Nucleus accumbens (tissue), 56 donors: ENCODE results near the gene CEBPG.

Source experiments
- DNase-seq, 56 donors: peaks; one replicate each; lab custom pipeline; 2025; lab: John Stamatoyannopoulos, UW

The CEBPG gene

DNA sequence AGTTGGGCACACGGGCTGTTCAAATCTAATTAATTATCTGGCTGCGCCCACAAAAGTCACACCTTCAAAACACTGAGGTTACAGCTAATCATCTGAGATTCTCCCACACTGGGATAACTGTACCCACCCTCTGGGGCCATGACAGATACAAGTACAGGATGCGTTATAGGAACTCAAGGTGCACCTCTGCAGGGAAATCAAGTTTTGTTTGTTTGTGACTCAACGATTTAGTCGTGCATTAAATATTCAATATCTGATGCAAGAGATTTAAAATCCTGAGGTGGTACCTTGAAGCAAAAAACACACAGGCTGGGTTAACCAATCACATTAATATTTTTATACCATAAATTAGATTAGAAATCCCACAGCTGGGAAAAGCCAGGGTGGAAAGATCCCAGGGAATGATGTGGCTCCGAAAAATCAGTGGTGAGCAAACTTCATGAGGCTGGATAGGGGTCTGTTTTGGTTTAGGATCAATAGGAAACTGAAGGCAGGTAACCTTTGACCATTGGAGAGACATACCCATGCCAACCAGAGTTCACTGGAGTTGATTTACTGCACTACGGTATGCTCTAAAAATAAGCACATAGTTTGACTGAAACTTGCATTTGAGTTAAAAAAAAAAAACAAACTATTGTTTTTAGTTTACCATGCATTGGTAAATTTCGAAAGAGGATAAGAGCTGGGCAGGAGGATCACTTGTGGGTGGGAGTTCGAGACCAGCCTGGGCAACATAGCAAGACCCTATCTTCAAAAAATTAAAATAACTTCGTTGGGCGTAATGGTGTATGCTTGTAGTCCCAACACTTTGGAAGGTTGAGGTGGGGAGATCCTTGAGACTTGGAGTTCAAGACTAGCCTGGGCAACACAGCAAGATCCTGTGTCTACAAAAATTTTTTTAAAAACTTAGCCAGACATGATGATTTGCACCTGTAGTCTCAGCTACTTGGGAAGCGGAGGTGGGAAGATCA, 23.9 kb upstream of the CEBPG start:
- DNase-seq: no peak

DNA sequence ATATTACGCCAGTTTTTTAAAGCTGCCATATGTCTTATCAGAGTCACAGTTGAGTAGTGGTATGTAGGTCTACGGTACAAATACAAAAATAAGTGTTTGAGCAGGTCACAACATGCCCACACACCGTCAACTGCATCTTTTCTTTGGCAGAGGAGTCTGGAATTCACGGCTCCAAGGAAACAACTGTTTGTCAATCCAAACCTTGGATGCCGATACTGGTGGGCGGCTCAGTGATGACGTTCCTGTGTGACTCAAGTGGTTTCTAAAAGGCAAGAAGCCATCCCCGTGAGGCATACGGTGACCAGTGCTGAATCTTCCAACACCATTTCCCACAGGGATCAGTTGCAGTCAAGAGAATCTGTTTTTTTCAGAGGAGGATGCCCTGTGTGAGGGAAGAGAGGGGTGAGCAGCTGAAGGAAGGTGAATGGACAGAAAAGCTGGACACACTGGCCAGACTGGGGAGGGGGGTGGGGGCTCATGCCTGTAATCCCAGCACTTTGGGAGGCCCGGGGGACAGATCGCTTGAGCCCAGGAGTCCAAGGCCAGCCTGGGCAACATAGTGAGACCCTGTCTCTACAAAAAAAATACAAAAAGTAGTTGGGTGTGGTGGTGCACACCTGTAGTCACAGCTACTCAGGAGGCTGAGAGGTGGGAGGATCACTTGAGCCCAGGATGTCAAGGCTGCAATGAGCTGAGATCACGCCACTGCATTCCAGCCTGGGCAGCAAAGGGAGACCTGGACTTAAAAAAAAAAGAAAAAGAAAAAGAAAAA, 22.8 kb upstream of the CEBPG start:
- no peak for DNase-seq

DNA sequence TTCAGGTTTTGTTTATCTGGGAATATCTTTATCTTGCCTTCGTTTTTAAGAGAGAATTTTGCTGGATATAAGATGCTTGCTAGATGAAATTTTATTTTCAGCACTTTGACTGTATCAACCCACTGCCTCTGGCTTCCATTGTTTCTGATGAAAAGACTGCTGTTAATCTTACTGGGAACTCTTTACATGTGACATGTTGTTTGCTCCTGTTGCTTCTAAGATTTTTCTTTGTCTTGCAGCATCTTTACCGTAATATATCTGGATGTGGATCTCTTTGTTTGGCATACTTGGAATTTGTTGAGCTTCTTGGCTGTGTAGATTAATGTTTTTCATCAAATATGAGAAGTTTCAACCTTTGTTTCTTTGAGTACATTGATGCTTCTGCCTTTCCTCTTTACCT, 18.0 kb upstream of the CEBPG start:
- no peak for DNase-seq

DNA sequence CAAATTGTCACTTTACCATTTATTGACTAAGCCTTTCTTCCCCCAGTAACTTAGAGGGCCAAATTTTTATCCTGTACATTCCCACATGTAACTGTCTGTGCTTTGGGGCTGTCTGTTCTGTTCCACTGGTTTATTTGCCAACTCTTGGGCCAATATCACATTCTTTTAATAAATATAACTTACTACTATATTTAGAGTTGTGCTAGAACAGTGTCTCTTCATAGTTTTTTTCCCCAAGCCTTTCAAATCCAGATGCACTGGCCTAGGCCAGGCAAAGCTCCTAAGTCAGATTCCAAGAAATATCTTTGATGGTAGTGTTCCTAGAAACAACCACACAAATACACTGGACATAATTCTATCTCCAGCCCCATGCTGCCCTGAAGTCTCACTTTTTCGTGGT, 16.0 kb upstream of the CEBPG start:
- no peak for DNase-seq

- no peak for DNase-seq
These were observed 15.1 kb upstream of the CEBPG start for GRCh38 chr19:33358408-33358807.

GRCh38 chr19:33359581-33359980, 13.9 kb upstream of the CEBPG start:
- no peak for DNase-seq

DNA sequence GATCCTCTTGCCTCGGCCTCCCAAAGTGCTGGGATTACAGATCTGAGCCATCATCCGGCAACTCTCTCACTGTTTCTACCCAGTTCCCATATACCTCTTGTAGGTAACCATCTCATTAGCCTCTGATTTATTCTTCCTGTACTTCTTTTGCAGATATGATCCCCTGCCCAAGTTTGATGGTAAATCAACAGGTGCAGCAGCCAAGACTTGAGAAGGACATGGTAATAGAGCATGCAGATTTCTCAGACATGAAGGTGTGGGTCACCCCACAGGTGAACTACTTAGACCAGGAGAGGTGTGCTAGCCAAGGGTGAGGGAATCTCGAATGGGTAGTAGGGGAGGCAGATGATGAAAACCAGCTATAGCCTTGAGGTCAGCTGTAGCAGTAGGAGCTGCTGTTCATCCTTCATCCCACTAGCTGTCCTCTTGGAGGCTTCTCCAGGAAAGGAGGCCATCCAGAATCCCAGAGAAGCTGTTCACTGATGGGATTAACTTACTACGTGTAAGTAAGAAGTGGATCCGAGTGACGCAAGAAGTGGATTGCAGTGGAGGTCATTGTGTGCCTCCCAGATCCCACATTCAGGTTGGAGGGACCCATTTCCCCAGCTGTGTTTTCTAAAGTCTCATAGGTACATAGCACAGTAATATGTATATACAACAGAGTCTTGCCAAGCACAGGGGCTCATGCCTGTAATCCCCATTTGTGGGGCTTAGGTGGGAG, 10.8 kb upstream of the CEBPG start:
- no peak for DNase-seq

- no peak for DNase-seq
These were observed 10.0 kb upstream of the CEBPG start for GRCh38 chr19:33363476-33363875.

DNA sequence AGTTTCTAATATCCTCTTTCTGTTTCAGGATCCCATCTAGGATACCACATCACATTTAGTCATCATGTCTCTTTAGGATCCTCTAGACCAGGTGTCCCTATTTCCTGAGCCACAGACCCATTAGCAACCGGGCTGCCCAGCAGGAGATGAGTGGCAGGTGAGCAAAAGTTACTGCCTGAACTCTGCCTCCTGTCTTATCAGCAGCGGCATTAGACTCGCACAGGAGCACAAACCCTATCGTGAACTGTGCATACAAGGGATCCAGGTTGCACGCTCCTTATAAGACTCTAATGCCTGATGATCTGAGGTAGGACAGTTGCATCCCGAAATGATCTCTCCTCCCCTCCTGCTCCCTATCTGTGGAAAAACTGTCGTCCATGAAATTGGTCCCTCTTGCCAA, 7.8 kb upstream of the CEBPG start:
- no peak for DNase-seq

DNA sequence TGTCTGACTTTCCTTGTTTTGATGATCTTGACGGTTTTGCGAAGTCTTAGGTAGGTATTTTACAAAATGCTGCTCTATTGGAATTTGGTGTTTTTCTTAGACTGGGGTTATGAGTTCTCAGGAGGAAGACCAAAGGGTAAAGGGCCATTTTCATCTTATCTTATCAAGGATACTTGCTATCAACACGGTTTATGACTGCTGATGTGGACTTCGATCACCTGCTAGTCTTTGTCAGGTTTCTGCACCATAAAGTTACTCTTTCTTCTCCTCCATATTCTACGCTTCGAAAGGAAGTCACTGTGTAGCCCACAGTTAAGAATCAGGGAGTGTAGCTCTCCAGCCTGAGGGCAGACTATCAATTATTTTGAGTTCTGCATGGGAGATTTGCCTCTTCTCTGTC, 7.4 kb upstream of the CEBPG start:
- DNase-seq: no peak

DNA sequence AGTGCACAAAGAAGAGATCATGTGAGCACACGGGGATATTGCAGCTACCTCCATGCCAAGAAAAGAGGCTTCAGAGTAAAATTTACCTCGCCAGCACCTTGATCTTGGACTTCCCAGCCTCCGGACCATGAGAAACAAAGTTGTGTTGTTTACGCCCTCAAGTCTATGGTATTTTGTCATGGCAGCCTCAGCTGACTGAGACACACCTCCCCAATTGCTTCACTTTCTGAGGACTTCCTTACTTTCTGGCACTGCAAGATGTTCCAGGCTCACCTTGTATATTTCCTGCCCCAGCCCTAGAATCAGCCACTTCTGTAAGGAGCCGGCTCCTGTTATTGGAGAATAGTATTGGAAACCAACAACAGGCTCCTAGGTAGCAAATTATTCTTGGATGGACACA, 6.6 kb upstream of the CEBPG start:
- DNase-seq: no peak

DNA sequence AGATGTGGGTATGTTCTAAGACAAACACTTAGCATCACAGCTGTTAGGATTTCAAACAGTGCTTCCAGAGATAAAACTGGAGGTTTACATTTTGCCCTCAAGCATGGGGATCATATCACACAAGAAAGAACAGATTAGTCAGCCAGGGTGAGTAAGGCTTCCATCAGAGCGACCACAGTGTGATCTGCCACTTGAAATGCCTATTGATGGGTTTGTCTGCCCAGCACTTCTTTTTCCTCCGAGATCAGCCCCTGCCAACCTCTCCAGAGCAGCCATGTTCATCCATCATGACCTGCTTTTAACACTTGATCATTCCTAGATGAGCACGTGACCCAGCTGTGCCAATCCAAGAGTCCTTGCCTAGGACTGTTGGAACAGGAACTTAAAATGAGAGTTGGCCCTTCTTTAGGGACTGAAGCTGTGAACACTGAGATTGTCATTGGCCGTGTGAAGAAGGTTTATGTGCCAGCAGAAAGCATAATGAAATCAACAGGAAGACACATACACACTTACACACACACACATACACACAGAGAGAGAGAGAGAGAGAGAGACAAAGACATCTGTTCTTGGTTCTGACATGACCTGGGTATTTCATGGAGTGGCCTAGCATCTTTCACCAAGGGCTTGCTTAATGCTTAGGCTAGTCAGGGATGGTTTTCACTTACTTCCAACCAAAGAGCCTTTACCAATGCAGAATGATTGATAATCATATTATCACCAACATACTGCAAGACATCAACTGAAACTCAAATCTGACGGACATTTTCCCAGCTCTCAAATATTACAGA, 5.2 kb upstream of the CEBPG start:
- DNase-seq: no peak

GRCh38 chr19:33370783-33371182, 2.7 kb upstream of the CEBPG start:
- no peak for DNase-seq

DNA sequence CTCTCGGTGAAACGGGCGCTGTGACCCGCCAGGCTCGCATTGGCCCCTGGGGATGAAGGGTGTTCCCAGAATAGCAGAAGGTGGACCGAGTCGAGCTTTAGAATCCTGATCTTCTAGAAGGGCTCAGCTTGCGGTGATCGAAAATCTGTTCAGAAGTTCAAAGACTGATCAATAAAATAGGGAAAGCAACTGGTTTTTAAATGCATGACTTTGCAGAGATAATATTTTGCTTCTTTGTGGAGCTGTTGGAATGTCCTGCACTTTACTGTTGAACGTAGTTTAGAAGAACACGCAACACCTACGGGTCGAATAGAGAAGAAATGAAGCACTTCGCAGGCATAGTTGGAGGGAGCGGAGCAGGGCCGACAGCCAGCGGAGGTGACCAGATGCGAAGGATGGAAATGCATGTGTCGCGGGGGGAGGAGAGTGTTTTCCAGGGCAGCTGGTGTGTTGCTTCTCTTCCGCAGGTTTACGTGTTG, 766 bp downstream of the CEBPG start:
- peak in 2 of 56 donors; percentile 15 to 46 for DNase-seq

DNA sequence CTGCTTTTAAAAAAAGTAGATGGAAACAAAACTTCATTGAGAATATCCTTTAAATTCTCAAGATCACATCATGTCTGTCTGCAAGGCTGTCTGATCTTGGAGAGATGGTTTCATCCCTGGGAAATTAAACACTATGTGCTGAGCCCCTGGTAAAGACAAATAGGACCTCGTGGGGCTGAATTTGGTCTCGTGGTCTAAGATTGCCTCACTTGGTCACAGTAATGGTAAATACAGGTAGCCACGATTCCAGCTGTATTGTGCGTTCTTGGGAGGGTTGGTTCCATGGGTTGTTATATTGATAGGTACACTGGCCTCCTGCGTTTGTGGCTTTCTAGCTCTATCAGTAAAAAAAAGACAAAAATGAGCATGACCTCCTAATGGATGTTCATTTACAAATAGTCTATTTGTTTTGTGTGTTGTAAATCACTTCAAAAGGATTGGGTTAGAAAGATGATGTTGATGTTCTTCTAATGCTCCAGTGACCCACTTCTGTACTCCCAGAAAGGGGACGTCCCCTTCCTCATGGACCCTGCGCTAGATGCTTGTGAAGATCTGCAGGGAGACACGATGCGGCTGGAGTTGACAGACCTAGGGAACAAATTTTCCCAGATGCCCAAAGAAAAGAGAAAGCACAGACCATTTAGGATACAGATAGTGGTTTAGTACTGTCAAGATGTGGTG, 1.8 kb downstream of the CEBPG start:
- no peak for DNase-seq

DNA sequence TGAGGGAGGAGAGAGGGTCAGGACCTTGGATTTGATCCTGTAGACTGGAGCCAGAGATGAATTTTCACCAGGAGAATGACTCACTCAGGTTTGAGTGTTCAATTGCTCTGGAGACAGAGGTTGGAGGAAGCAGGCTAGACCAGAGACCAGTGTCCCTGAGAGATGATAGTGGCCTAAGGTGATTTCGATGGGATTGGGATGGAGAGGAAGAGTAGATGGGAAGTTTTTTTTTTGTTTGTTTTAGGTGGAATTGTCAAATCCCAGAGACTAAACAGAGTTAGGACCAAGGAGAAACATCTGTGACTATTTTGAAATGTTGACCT, 2.3 kb downstream of the CEBPG start:
- no peak for DNase-seq

DNA sequence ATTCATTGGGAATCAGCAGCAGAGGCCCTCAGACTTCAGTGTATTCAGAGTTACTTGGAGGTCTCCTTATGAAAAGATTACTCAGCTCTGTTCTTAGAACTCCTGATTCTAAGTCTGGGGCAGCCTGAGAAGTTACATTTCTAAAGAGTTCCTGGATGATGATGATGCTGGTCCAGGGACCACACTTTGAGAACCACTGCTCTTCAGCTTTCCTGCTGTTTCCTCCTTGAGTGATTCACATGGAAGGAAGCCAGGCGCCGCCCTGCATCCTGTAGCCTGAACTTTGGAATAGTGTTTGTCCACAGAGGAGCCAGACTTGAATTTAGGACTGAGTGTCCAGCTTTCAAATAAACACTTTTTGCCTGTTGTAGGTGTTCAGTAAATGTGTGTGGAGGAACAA, 2.9 kb downstream of the CEBPG start:
- no peak for DNase-seq

- no peak for DNase-seq
These were observed 3.5 kb downstream of the CEBPG start for GRCh38 chr19:33376941-33377557.
